Measurements from ENCODE around the gene CGGBP1.

- TF ChIP-seq SIN3A (IDR thresholded peaks at IDR 0.05; ENCODE audit: borderline replicate concordance, insufficient read depth, low read length), result no peak
- TF ChIP-seq, protein P1, sequence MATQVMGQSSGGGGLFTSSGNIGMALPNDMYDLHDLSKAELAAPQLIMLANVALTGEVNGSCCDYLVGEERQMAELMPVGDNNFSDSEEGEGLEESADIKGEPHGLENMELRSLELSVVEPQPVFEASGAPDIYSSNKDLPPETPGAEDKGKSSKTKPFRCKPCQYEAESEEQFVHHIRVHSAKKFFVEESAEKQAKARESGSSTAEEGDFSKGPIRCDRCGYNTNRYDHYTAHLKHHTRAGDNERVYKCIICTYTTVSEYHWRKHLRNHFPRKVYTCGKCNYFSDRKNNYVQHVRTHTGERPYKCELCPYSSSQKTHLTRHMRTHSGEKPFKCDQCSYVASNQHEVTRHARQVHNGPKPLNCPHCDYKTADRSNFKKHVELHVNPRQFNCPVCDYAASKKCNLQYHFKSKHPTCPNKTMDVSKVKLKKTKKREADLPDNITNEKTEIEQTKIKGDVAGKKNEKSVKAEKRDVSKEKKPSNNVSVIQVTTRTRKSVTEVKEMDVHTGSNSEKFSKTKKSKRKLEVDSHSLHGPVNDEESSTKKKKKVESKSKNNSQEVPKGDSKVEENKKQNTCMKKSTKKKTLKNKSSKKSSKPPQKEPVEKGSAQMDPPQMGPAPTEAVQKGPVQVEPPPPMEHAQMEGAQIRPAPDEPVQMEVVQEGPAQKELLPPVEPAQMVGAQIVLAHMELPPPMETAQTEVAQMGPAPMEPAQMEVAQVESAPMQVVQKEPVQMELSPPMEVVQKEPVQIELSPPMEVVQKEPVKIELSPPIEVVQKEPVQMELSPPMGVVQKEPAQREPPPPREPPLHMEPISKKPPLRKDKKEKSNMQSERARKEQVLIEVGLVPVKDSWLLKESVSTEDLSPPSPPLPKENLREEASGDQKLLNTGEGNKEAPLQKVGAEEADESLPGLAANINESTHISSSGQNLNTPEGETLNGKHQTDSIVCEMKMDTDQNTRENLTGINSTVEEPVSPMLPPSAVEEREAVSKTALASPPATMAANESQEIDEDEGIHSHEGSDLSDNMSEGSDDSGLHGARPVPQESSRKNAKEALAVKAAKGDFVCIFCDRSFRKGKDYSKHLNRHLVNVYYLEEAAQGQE (IDR thresholded peaks at IDR 0.05; ENCODE audit: insufficient read depth in 1 of 2, low read depth in 2 of 2, low read length in 2 of 2), result no peak
- no peak for TF ChIP-seq POLR2AphosphoS5 (IDR thresholded peaks at IDR 0.05; ENCODE audit: low read depth, low read length)
Measured at GRCh38 chr3:88082854-88083253, 24.0 kb upstream of the CGGBP1 start.
